Measurements from ENCODE around the gene ZFP1.

ZFP1 gene

DNA sequence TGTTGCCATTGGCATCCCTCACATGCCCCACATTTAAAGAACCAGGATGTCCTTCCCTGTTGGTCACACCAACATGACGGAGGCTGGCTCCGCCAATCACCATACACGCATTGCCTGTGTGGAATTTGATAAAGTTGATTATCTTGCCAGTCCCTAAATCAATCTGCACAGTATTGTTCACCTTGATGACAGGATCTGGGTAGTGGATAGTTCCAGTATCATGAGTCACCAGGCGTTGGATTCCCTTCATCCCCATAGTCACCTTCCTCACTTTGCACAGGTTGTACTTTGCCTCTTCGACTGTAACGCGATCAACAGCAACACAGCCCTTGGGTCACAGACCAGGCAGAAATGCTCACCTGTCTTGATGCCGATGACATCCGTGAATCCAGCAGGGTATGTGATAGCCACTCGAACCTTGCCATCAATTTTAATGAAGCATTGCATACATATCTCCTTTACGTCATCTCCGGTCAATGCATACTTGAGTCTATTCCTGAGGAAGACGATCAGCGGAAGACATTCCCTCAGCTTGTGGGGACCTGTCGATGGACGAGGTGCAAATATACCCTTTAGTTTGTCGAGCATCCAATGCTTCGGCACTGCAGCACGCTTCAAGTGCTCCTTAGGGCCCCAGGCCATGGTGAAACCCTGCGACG is 44.4 kb downstream of the ZFP1 start:
- Histone ChIP-seq H3K4me3 (ENCODE audit: insufficient read depth, low read depth, low read length, poor library complexity, severe bottlenecking) (no peak overlapping the region), H3K4me1 (ENCODE audit: control insufficient read depth, insufficient read depth, low read length, poor library complexity, severe bottlenecking) (no peaks in the 10 kb centered on the region), H3K9me3 (ENCODE audit: control insufficient read depth, low read length) (no peaks in the 10 kb centered on the region), H3K27me3 (replicated peaks; ENCODE audit: control insufficient read depth, insufficient read depth, low read length, poor library complexity, severe bottlenecking) (no peaks in the 10 kb centered on the region), H3K36me3 (ENCODE audit: control insufficient read depth, insufficient read depth, low read length) (no peaks in the 10 kb centered on the region), H3K27ac (ENCODE audit: insufficient read depth, low read length, poor library complexity, severe bottlenecking) (no peak overlapping the region)
- DNase-seq, result no peak

DNA sequence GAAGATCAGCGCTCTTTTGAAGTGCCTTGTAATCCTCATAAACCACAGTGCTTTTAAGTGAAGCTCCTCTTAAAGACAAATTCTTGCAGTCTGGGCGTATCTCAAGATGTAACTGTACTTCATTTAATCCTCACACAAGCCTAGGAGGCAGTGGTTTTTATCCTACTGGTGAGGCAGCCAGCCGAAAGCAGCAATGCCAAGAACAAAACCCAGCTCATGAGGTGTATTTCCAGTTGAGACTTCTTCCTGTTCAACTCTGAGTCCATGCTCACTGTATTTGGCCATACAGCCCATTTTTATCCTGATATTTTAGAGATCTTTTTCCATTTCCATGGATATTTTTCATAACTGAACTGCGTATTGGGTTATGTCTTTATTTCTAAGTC is 44.9 kb downstream of the ZFP1 start:
- no peak overlapping the region for H3K4me3 ChIP-seq (ENCODE audit: insufficient read depth, low read depth, low read length, poor library complexity, severe bottlenecking)
- no peaks in the 10 kb centered on the region for H3K27me3 ChIP-seq (replicated peaks; ENCODE audit: control insufficient read depth, insufficient read depth, low read length, poor library complexity, severe bottlenecking)
- H3K9me3 ChIP-seq (ENCODE audit: control insufficient read depth, low read length), result no peaks in the 10 kb centered on the region
- H3K27ac ChIP-seq (ENCODE audit: insufficient read depth, low read length, poor library complexity, severe bottlenecking), result no peak overlapping the region
- H3K4me1 ChIP-seq (ENCODE audit: control insufficient read depth, insufficient read depth, low read length, poor library complexity, severe bottlenecking), result no peaks in the 10 kb centered on the region
- H3K36me3 ChIP-seq (ENCODE audit: control insufficient read depth, insufficient read depth, low read length), result no peaks in the 10 kb centered on the region
- no peak for DNase-seq

DNA sequence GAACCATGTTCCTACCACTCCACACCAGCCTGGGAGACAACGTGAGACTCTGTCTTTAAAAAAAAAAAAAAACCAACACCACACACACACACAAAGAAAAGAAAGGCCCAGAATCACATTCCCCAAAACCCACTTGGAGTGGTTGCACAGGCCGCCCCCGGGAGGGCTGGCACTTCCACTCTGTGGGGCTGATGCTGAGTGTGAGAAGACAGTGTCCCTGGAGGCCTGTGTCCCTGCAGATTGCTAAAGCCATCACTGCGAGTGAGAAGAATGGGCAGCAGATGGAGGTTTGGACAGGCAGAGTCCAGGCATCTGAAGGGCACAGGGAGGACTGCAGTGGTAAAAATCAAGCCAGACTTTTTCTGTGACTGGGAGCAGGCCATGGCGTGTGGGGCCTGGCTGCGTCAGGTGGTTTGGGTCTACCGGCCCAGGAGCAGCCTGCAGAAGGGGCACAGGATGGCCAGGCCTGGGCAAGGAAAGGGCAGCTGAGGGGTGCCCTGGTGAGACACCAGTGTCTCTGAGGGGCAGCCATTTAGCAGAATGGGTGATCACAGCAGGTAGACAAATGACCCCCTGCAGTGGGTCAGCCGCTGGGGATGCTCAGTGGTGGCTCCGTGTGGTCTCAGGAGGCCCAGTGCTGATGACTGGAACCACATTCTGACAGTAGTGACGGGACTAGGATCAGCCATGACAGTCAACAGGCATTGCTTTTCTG is 45.6 kb downstream of the ZFP1 start:
- Histone ChIP-seq H3K9me3 (ENCODE audit: control insufficient read depth, low read length) (no peaks in the 10 kb centered on the region), H3K4me3 (ENCODE audit: insufficient read depth, low read depth, low read length, poor library complexity, severe bottlenecking) (no peak overlapping the region), H3K4me1 (ENCODE audit: control insufficient read depth, insufficient read depth, low read length, poor library complexity, severe bottlenecking) (no peaks in the 10 kb centered on the region), H3K36me3 (ENCODE audit: control insufficient read depth, insufficient read depth, low read length) (no peaks in the 10 kb centered on the region), H3K27ac (ENCODE audit: insufficient read depth, low read length, poor library complexity, severe bottlenecking) (no peak overlapping the region), H3K27me3 (replicated peaks; ENCODE audit: control insufficient read depth, insufficient read depth, low read length, poor library complexity, severe bottlenecking) (no peaks in the 10 kb centered on the region)
- no peak for DNase-seq

DNA sequence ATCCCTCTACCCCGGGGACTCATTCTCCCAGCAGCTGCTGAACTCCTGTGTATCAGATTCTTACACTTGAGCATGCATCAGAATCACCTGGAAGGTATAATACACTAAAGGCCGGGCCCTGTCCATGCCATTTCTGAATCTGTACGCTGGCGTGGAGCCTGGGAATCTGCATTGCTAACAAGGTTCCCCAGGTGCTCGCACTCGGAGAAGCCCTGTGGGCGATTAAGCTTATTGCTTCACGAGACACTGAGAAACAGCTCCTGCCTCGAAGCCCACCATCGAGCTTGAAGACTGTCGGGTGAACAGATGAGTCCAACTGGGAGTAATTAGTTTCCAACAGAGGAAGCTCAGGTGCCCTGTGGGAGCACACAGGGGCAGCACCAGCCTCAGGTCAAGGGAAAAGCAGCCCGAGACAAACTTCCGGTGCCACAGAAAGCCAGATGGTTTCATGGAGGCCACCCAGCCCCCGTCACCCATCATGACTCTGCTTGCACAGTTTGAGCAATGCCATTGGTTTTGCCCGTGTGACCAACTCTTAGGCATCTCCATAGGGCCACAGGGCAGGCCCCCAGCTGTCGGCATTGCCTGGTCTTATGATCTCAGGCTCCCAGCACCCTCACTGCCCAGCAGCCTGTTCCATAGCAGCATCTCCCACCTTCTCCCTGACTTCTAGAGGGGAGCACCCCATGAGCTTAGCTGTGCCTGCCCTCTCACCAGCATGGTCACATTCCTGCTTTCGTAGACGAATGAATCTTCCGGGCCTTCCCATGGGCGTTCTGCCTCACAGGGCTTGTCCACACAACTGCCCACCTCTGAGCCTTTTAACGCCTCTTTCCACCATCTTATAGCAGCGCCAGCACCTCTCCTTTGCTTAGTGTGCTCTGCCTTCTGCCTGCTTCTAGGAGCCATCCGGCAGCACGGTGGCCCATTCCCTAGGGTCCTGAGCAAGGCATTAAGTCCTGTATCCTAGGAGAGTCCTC is 47.8 kb downstream of the ZFP1 start:
- no peak for DNase-seq
- no peaks in the 10 kb centered on the region for H3K9me3 ChIP-seq (ENCODE audit: control insufficient read depth, low read length)
- H3K27me3 ChIP-seq (replicated peaks; ENCODE audit: control insufficient read depth, insufficient read depth, low read length, poor library complexity, severe bottlenecking), result no peaks in the 10 kb centered on the region
- H3K27ac ChIP-seq (ENCODE audit: insufficient read depth, low read length, poor library complexity, severe bottlenecking), result no peak overlapping the region
- H3K36me3 ChIP-seq (ENCODE audit: control insufficient read depth, insufficient read depth, low read length), result no peaks in the 10 kb centered on the region
- no peak overlapping the region for H3K4me3 ChIP-seq (ENCODE audit: insufficient read depth, low read depth, low read length, poor library complexity, severe bottlenecking)
- peaks cover 1% of the 10 kb centered on the region for H3K4me1 ChIP-seq (ENCODE audit: control insufficient read depth, insufficient read depth, low read length, poor library complexity, severe bottlenecking)

DNA sequence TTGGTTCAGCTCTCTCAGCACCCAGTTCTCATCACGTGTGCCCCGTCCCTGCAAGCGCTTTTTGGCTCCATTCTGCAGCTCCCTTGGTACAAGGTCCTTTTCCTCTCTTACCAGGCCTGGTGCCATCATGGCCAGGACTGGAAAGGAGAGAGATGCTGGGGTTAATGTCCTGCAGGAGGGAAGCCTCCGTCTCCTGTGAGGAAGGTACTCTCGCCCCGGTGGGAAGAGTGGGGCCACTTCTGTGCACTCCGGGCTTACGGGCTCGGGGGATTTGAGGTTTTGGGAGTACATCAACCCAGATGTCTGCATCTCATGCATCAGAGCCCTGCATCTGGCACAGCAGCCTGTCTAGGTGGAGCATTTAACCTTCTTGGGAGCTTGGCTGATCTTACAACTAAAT is 48.5 kb downstream of the ZFP1 start:
- Histone ChIP-seq H3K4me1 (ENCODE audit: control insufficient read depth, insufficient read depth, low read length, poor library complexity, severe bottlenecking) (peaks cover 5% of the 10 kb centered on the region), H3K27ac (ENCODE audit: insufficient read depth, low read length, poor library complexity, severe bottlenecking) (no peak overlapping the region), H3K4me3 (ENCODE audit: insufficient read depth, low read depth, low read length, poor library complexity, severe bottlenecking) (no peak overlapping the region), H3K27me3 (replicated peaks; ENCODE audit: control insufficient read depth, insufficient read depth, low read length, poor library complexity, severe bottlenecking) (no peaks in the 10 kb centered on the region), H3K9me3 (ENCODE audit: control insufficient read depth, low read length) (no peaks in the 10 kb centered on the region), H3K36me3 (ENCODE audit: control insufficient read depth, insufficient read depth, low read length) (no peaks in the 10 kb centered on the region)
- DNase-seq, result no peak

DNA sequence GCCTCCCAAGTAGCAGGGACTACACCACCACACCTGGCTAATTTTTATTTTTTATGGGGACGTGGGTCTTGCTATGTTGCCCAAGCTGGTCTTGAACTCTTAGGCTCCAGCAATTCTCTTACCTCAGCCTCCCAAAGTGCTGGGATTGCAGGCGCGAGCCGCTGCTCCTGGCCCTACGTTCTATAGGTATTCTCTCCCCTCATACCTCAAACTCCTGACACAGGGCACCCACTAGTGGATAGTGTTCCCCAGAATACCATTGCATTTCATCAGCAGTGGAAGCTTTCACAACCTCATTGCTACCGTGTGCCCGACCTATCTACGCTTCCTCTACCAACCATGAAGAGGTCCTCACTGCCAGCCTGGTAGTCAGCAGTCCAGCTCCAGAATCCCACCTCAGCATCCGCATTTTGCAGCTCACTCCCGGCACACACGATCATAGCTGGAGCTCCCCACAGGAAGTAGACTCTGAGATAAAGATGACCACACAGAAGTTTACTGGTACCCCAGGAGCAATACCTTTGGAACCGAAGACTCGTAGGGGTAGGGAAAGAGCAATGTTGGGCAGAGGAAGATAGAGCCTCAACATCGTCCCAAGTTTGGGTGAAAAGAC is 49.3 kb downstream of the ZFP1 start:
- H3K4me3 ChIP-seq (ENCODE audit: insufficient read depth, low read depth, low read length, poor library complexity, severe bottlenecking), result no peak overlapping the region
- no peaks in the 10 kb centered on the region for H3K36me3 ChIP-seq (ENCODE audit: control insufficient read depth, insufficient read depth, low read length)
- peaks cover 5% of the 10 kb centered on the region for H3K4me1 ChIP-seq (ENCODE audit: control insufficient read depth, insufficient read depth, low read length, poor library complexity, severe bottlenecking)
- H3K27me3 ChIP-seq (replicated peaks; ENCODE audit: control insufficient read depth, insufficient read depth, low read length, poor library complexity, severe bottlenecking), result no peaks in the 10 kb centered on the region
- no peak overlapping the region for H3K27ac ChIP-seq (ENCODE audit: insufficient read depth, low read length, poor library complexity, severe bottlenecking)
- DNase-seq, result no peak
- H3K9me3 ChIP-seq (ENCODE audit: control insufficient read depth, low read length), result no peaks in the 10 kb centered on the region

DNA sequence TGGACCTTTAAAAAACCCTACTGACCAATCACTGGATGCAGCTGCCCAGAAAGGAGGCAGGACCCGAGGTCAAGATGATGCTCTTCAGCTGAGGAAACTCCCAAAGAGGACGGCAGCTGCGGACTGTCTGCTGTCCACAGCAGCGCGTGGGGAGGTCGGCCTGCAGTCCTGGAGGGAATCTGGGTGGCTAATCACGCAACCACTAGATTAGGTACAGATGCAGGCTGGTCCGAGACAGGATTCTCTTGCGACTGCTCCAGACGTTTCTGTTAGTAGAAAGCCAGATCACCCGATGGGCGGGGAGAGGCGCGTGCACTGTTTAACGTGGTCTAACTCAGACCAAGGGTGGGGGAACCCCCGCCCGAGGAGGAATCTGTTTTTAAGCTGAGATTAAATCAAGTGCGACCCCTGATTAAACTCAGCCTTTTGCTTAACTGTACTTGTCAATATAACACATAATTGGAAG is 49.8 kb downstream of the ZFP1 start:
- Histone ChIP-seq H3K27me3 (replicated peaks; ENCODE audit: control insufficient read depth, insufficient read depth, low read length, poor library complexity, severe bottlenecking) (no peaks in the 10 kb centered on the region), H3K4me1 (ENCODE audit: control insufficient read depth, insufficient read depth, low read length, poor library complexity, severe bottlenecking) (peaks cover 5% of the 10 kb centered on the region), H3K27ac (ENCODE audit: insufficient read depth, low read length, poor library complexity, severe bottlenecking) (no peak overlapping the region), H3K36me3 (ENCODE audit: control insufficient read depth, insufficient read depth, low read length) (no peaks in the 10 kb centered on the region), H3K9me3 (ENCODE audit: control insufficient read depth, low read length) (no peaks in the 10 kb centered on the region), H3K4me3 (ENCODE audit: insufficient read depth, low read depth, low read length, poor library complexity, severe bottlenecking) (no peak overlapping the region)
- DNase-seq, result no peak

DNA sequence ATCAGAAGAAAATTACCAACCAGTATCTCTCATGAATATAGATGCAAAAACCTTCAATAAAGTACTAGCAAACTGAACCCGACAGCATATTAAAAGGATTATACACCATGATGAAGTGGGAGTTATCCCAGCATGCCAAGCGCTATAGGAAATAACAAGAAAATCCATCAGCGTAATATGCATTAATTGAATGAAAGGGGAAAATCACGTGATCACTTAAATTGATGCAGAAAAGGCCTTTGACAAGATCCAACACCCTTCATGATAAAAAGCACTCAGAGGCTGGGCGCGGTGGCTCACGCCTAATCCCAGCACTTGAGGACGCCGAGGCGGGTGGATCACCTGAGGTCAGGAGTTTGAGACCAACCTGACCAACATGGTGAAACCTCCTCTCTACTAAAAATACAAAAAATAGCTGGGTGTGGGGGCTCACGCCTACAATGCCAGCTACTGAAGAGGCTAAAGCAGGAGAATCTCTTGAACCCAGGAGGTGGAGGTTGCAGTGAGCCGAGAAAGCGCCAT is 53.8 kb downstream of the ZFP1 start:
- DNase-seq, result no peak
- H3K4me1 ChIP-seq (ENCODE audit: control insufficient read depth, insufficient read depth, low read length, poor library complexity, severe bottlenecking), result peaks cover 5% of the 10 kb centered on the region
- no peak overlapping the region for H3K4me3 ChIP-seq (ENCODE audit: insufficient read depth, low read depth, low read length, poor library complexity, severe bottlenecking)
- no peaks in the 10 kb centered on the region for H3K27me3 ChIP-seq (replicated peaks; ENCODE audit: control insufficient read depth, insufficient read depth, low read length, poor library complexity, severe bottlenecking)
- H3K9me3 ChIP-seq (ENCODE audit: control insufficient read depth, low read length), result no peaks in the 10 kb centered on the region
- H3K27ac ChIP-seq (ENCODE audit: insufficient read depth, low read length, poor library complexity, severe bottlenecking), result no peak overlapping the region
- H3K36me3 ChIP-seq (ENCODE audit: control insufficient read depth, insufficient read depth, low read length), result no peaks in the 10 kb centered on the region

DNA sequence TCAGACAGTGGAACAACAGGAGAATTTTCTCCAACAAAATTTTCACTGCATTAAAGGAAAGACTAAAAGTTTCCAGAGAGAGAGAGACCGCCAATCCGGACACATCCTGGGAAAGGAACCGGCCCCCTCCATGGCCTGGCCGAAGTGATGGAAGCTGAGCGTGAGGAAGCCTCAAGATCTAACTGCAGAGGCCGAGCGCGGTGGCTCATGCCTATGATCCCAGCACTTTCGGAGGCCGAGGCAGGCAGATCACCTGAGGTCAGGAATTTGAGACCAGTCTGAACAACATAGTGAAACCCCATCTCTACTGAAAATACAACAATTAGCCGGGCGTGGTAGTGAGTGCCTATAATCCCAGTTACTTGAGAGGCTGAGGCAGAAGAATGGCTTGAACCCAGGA is 54.8 kb downstream of the ZFP1 start:
- H3K27ac ChIP-seq (ENCODE audit: insufficient read depth, low read length, poor library complexity, severe bottlenecking), result no peak overlapping the region
- no peaks in the 10 kb centered on the region for H3K9me3 ChIP-seq (ENCODE audit: control insufficient read depth, low read length)
- H3K4me1 ChIP-seq (ENCODE audit: control insufficient read depth, insufficient read depth, low read length, poor library complexity, severe bottlenecking), result peaks cover 5% of the 10 kb centered on the region
- no peaks in the 10 kb centered on the region for H3K27me3 ChIP-seq (replicated peaks; ENCODE audit: control insufficient read depth, insufficient read depth, low read length, poor library complexity, severe bottlenecking)
- no peak for DNase-seq
- H3K4me3 ChIP-seq (ENCODE audit: insufficient read depth, low read depth, low read length, poor library complexity, severe bottlenecking), result no peak overlapping the region
- no peaks in the 10 kb centered on the region for H3K36me3 ChIP-seq (ENCODE audit: control insufficient read depth, insufficient read depth, low read length)

Measured in effector memory CD4-positive, alpha-beta T cell (primary cell).